ENCODE data around the gene FBXO11. TPM values are rescaled to one million over a fixed set of nuclear protein-coding genes. Genes with fewer than 3 reads are reported as not detected.

The FBXO11 gene
- total and polyA plus RNA-seq, 10 of the 15 experiments (the other 5 are each of a cell fraction or from before 2014, with no cell fraction given): 5.9 to 38.9 (median 22.5) TPM

GRCh38 chr2:47917276-47917961 lies 11.1 kb upstream of the FBXO11 start:
- intact Hi-C loops (cut with micrococcal nuclease; ENCODE audit: unreplicated experiment) (no loop called here), in situ Hi-C loops (cut with MboI) (no loop called here)
- no peak overlapping the region for H3K27ac ChIP-seq (ENCODE audit: control insufficient read depth, insufficient read depth)
- H3K4me1 ChIP-seq (ENCODE audit: control insufficient read depth, insufficient read depth, low read length): no peaks in the 10 kb centered on the region
- DNase-seq (ENCODE audit: low read depth, low spot score) (no peak), FAIRE-seq (no peak), ATAC-seq (no peak)
- TF ChIP-seq GATAD2B (conservative IDR thresholded peaks at IDR 0.05; ENCODE audit: low read depth): no peak
- TF ChIP-seq NRF1 (conservative IDR thresholded peaks at IDR 0.05; ENCODE audit: low read depth, low read length): no peak
- no peak for TF ChIP-seq STAT1 (conservative IDR thresholded peaks at IDR 0.05)
- TF ChIP-seq BMI1 (IDR thresholded peaks at IDR 0.05; ENCODE audit: borderline replicate concordance): no peak
- no peak for TF ChIP-seq CREM (IDR thresholded peaks at IDR 0.05; ENCODE audit: low read depth)
- no peak for TF ChIP-seq RCOR1 (conservative IDR thresholded peaks at IDR 0.05; ENCODE audit: low read depth, low read length)
- TF ChIP-seq RB1 (IDR thresholded peaks at IDR 0.05; ENCODE audit: borderline replicate concordance): no peak
- TF ChIP-seq SUPT20H (IDR thresholded peaks at IDR 0.05; ENCODE audit: borderline replicate concordance, control insufficient read depth, low read depth, low read length): no peak
- TF ChIP-seq ZNF217 (IDR thresholded peaks at IDR 0.05): no peak
- TF ChIP-seq SREBF1 (IDR thresholded peaks at IDR 0.05; ENCODE audit: low read length): no peak
- no peak for TF ChIP-seq SMARCA5 (IDR thresholded peaks at IDR 0.05)
- TF ChIP-seq NBN (IDR thresholded peaks at IDR 0.05): no peak
- TF ChIP-seq BCLAF1 (IDR thresholded peaks at IDR 0.05): no peak
- H3K36me3 ChIP-seq (ENCODE audit: control insufficient read depth in 2 of 2, insufficient read depth in 2 of 2, low read length in 1 of 2): no peaks in the 10 kb centered on the region
- POLR2A ChIA-PET: interaction anchor here (0.6 kb wide), 1 partner anchor 15 kb away, joined by 6 read pairs; no protein-coding TSS in a partner anchor
- H3K9ac ChIP-seq (ENCODE audit: control insufficient read depth, insufficient read depth, low read length): no peak overlapping the region
- no TSS peak for BruUV-seq (replicated peaks)
- no peak overlapping the region for H3K4me2 ChIP-seq (ENCODE audit: control insufficient read depth, insufficient read depth)
- SMC1A ChIA-PET (ENCODE audit: uncharacterized antibody, unreplicated experiment): interaction anchor here (1.7 kb wide), 1 partner anchor 12 kb away, joined by 6 read pairs; no protein-coding TSS in a partner anchor
- H3K4me3 ChIP-seq: no peak overlapping the region
- no peaks in the 10 kb centered on the region for H3K79me2 ChIP-seq (ENCODE audit: control insufficient read depth, insufficient read depth, low read length)
- H4K20me1 ChIP-seq (ENCODE audit: control insufficient read depth, insufficient read depth): no peaks in the 10 kb centered on the region
- RAD21 ChIA-PET (ENCODE audit: unreplicated experiment): interaction anchor here (2.5 kb wide), 1 partner anchor 10 kb away, joined by 7 read pairs; the partner anchor contains the start of gene FBXO11
- WGBS (ENCODE audit: insufficient coverage, insufficient replicate concordance, low lambda C conversion rate, missing lambda C conversion rate): 98% methylated on average over 3 of the region's 3 CpGs
- CTCF ChIA-PET: interaction anchor here (2.8 kb wide), 1 partner anchor 10 kb away, joined by 10 read pairs; the partner anchor contains the start of gene FBXO11
- no peaks in the 10 kb centered on the region for H3K9me3 ChIP-seq (replicated peaks; ENCODE audit: control insufficient read depth, insufficient read depth, low read length)
- no peak overlapping the region for H2AFZ ChIP-seq (ENCODE audit: control insufficient read depth, low read depth, low read length)
- H3K27me3 ChIP-seq (replicated peaks in 1 of 2; ENCODE audit: control insufficient read depth in 2 of 2, insufficient read depth in 2 of 2, low read length in 1 of 2): no peaks in the 10 kb centered on the region

Measured in GM12878 (cell line).